HG03066 (cell line): ENCODE data around the gene NKD1.

Source experiments
- ATAC-seq: cut with Tn5 transposase; IDR thresholded peaks from one replicate; pipeline ENCODE4 v1.9.1; 2021; ENCODE audit warnings: low read depth; ENCODE audit not compliant: unreplicated experiment

Gene NKD1

GRCh38 chr16:50638816-50639670 is 90.8 kb downstream of the NKD1 start:
- no peak for ATAC-seq

- ATAC-seq = no peak
Measured at GRCh38 chr16:50640391-50640790, 92.2 kb downstream of the NKD1 start.

GRCh38 chr16:50640919-50641817 is 93.0 kb downstream of the NKD1 start:
- no peak for ATAC-seq

DNA sequence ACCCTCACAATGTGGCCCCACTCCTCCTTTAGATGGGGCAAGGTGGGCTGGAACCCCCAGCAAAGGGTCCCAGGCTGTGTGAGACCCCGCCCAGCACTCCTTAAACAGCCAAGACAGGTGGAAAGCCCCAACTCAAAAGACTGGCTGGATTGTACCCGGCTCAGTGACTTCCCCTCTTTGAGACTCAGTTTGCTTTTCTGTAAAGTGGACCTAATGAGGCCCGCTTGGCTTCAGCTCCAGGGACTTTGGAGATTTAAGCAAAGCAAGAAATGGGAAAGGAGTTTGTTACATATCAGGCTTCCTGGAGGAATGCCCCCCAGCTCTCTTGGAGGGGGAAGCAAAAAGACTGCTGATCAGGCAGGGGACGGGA is 93.6 kb downstream of the NKD1 start:
- no peak for ATAC-seq

GRCh38 chr16:50642349-50642748 is 94.2 kb downstream of the NKD1 start:
- ATAC-seq = no peak

DNA sequence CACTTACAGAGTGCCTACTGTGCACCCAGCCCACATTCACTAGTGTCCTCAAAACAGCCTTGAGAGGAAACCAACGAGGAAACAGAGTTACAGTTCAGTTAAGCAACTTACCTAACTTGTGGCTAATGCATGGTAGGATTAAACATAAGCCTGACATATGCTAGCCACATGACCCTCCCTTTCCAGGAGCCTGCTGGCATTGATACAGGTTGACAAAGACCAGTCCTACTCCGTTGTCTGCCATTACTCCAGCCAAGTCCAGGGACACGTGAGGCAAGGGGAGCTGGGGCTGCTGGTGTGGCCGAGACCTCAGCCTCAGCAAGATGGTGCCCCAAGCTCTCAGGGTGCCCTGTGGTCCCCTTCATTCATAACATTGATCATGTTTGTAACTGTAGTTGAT is 95.0 kb downstream of the NKD1 start:
- ATAC-seq = no peak

- ATAC-seq = no peak
Measured at GRCh38 chr16:50644245-50644644, 96.0 kb downstream of the NKD1 start.

DNA sequence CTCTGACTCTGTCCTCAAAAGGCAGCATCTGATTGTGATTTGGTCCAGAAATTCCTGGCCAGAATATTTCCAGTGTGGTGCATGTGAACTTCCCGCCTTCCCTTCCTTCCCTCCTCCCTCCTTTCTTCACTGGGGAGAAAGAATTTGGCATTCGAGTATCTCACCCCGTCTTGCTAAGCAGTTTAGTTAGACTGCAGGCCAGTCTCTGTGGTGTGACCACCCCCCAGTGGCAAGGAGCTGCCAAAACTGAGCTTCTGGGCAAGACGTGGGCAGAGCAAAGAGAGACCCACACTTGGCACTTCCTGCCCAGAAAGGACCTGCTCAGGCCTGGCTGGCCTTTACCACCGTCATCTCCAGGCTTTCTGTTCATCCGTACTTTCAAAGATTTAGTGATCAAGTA is 96.5 kb downstream of the NKD1 start:
- ATAC-seq = no peak

DNA sequence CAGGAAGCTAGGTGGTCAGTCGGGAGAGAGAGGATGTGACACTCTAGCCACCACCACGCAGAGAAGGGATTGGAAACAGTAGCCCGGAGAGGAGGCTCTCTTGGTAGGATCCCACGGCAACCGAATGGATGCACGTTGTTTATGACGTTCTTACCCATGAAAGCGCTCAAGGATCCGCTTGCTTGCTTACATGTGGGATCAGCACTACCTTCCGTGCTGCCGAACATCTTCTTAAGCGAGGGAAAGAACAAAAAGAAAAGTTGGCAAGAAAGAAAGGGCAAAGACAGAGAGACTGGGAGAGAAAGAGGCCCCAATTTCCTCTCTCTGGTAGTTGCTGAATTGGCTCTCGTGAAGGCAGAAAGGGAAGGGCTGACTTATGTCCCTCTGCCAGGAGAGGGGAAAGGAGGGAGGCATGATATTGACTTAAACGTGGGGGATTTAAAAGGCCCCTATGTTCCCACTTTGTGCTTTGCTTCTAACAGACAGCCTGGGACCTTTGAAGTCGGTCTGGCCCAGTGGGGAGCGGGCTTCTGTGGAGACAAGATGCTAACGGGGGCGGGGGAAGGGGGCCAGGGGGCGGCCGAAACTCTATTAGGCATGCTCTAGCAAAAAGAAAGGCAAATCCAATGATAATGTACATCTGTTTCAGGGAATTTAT is 97.5 kb downstream of the NKD1 start:
- ATAC-seq = no peak

GRCh38 chr16:50646345-50646744 is 98.1 kb downstream of the NKD1 start:
- no peak for ATAC-seq

- no peak for ATAC-seq
Measured at GRCh38 chr16:50651835-50652438, 103.7 kb downstream of the NKD1 start.

- no peak for ATAC-seq
Measured at GRCh38 chr16:50652836-50653425, 104.7 kb downstream of the NKD1 start.

GRCh38 chr16:50653633-50654519 is 105.7 kb downstream of the NKD1 start:
- ATAC-seq = no peak

- no peak for ATAC-seq
Measured at GRCh38 chr16:50655558-50656055, 107.4 kb downstream of the NKD1 start.

- ATAC-seq = no peak
Measured at GRCh38 chr16:50657241-50657640, 109.0 kb downstream of the NKD1 start.

DNA sequence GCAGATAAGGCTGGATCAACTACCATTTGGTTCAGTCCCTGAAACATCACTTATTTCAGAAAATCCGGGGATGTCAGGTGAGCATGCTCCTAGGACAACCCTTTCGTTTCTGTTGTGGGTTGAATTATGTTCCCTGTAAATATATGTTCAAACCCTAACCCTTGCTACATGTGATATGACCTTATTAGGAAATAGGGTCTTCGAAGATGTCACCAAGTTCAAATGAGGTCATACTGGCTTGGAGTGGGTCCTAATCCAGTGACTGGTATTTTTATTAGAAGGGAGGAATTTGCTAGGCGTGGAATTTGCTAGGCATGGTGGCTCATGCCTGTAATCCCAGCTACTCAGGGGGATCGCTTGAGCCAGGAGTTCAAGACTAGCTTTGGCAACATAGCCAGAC is 111.6 kb downstream of the NKD1 start:
- no peak for ATAC-seq

DNA sequence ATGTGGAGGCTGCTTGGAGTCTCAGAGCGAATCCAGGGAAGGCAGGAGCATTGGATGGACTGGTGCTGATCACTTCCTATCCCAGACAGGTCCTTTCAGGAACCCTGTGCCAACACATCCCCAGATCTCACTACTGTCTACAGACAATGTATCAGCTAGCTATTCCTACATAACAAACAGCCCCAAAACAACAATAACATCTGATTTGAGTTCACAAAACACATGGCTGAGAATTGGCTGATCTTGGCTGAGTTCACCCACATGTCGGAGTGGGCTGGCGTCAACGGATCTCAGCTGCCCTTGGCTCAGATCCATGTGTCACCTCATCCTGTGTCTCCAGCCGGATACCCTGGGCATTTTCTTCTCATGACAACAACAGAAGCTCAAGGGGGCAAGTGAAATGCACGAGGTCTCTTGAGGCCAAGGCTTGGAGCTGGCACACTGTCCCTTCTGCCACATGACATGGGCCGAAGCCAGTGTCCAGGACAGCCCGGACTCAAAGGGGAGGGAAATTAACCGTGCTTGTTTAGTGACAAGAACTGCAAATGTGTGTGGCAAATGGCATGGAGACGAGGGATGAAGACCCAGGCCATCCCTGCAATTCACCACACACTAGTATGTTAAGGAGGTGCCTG is 114.2 kb downstream of the NKD1 start:
- no peak for ATAC-seq

GRCh38 chr16:50664270-50664669 is 116.1 kb downstream of the NKD1 start:
- no peak for ATAC-seq
